ENCODE data around the gene FPGS.

Gene FPGS

DNA sequence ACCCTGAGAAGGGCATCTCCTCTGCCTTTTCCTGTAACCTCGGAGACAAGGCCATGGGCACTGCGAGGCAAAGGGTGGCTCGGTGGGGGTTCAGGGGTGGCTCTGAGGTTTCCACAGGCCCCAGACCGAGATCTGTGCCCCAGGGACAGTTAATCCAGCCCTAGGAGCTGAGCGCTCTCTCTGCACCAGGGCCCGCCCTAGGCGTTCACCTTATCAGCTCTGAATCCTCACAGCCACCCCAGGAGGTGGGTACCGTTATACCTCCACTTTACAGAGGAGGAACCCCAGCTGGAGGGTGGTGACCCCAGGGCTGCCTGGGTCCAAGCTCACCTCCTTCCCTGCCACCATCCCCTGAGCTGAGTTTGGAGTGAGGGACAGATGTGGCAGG lies 54.0 kb downstream of the FPGS start:
- DNase-seq, result no peak

GRCh38 chr9:127857278-127857677 lies 54.6 kb downstream of the FPGS start:
- no peak for DNase-seq

DNA sequence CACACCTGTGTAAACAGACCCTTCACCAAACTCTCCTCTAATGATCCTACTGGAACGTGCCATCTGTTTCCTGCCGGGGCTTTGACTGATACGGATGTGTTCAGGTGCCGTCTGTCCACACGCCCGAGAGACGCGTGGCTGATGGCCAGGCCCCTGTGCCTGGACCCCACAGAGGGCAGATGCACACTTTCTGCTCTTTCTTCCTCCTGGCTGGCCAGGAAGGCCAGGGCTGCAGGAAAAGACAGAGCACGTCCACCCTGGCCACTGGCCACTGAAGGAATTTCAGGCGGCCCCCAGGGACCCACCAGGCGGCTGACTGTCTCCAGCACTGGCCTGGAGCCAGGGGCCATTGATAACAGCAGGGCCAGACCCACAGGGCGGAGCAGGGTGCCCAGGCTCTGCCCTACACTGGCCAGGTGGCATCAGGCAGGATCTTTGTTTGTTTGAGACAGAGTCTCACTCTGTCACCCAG lies 55.4 kb downstream of the FPGS start:
- DNase-seq, result no peak

- no peak for DNase-seq
Measured at GRCh38 chr9:127860260-127860659, 57.6 kb downstream of the FPGS start.

- no peak for DNase-seq
Measured at GRCh38 chr9:127860779-127861178, 58.1 kb downstream of the FPGS start.

GRCh38 chr9:127862075-127863011 lies 59.7 kb downstream of the FPGS start:
- peak in 26 of 51 donors; percentile 16 to 59 (median 37) for DNase-seq

DNA sequence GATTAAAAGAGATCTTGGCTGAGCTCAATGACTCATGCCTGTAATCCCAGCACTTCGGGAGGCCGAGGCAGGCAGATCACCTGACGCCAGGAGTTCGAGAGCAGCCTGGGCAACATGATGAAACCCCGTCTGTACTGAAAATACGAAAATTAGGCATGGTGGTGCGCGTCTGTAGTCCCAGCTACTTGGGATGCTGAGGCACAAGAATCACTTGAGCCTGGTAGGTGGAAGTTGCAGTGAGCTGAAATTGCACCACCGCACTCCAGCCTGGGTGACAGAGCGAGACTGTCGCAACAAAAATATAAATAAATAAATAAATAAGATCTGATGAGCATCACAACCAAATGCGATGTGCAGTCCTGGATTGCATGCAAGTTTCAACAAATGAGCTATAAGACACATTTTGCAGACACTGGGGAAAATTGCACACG lies 60.5 kb downstream of the FPGS start:
- DNase-seq, result no peak
